IPS-18c (cell line): ENCODE data around the gene GPC5.
"Not testable (repeated sequence)": the region's sequence is repeated elsewhere in the genome, so short reads cannot be mapped to it uniquely, and the experiment has no call there.

Experiments used
- H3K4me3 ChIP-seq: 2 replicates; pipeline ENCODE4 v1.7.0; 2013; ENCODE audit warnings: low read depth, mild to moderate bottlenecking, low read length, moderate library complexity; ENCODE audit not compliant: insufficient read depth
- H3K9me3 ChIP-seq: one replicate; pipeline ENCODE4 v1.6.1; 2013; ENCODE audit warnings: mild to moderate bottlenecking, low read length, moderate library complexity; ENCODE audit not compliant: control insufficient read depth, insufficient read depth

Gene GPC5

GRCh38 chr13:92743992-92744391 lies 1345.6 kb downstream of the GPC5 start:
- H3K9me3 ChIP-seq = no peaks in the 10 kb centered on the region
- no peak overlapping the region for H3K4me3 ChIP-seq

GRCh38 chr13:92745258-92745657 lies 1346.8 kb downstream of the GPC5 start:
- Histone ChIP-seq H3K9me3 (no peaks in the 10 kb centered on the region), H3K4me3 (no peak overlapping the region)

GRCh38 chr13:92752705-92753104 lies 1354.3 kb downstream of the GPC5 start:
- H3K4me3 ChIP-seq, H3K9me3 ChIP-seq: not testable (repeated sequence)

GRCh38 chr13:92761710-92762109 lies 1363.3 kb downstream of the GPC5 start:
- H3K9me3 ChIP-seq = no peaks in the 10 kb centered on the region
- H3K4me3 ChIP-seq = no peak overlapping the region

GRCh38 chr13:92767468-92767867 lies 1369.0 kb downstream of the GPC5 start:
- no peak overlapping the region for H3K4me3 ChIP-seq
- no peaks in the 10 kb centered on the region for H3K9me3 ChIP-seq

GRCh38 chr13:92768602-92769001 lies 1370.2 kb downstream of the GPC5 start:
- no peak overlapping the region for H3K4me3 ChIP-seq
- no peaks in the 10 kb centered on the region for H3K9me3 ChIP-seq

GRCh38 chr13:92769046-92769445 lies 1370.6 kb downstream of the GPC5 start:
- H3K4me3 ChIP-seq = no peak overlapping the region
- no peaks in the 10 kb centered on the region for H3K9me3 ChIP-seq

- Histone ChIP-seq H3K4me3 (no peak overlapping the region), H3K9me3 (no peaks in the 10 kb centered on the region)
These were observed 1377.2 kb downstream of the GPC5 start for GRCh38 chr13:92775658-92776057.

- no peak overlapping the region for H3K4me3 ChIP-seq
- no peaks in the 10 kb centered on the region for H3K9me3 ChIP-seq
These were observed 1383.7 kb downstream of the GPC5 start for GRCh38 chr13:92781965-92782690.

GRCh38 chr13:92802776-92803175 lies 1404.4 kb downstream of the GPC5 start:
- no peak overlapping the region for H3K4me3 ChIP-seq
- H3K9me3 ChIP-seq = no peaks in the 10 kb centered on the region

GRCh38 chr13:92804346-92804745 lies 1405.9 kb downstream of the GPC5 start:
- Histone ChIP-seq H3K4me3 (no peak overlapping the region), H3K9me3 (no peaks in the 10 kb centered on the region)

- H3K4me3 ChIP-seq = no peak overlapping the region
- H3K9me3 ChIP-seq = no peaks in the 10 kb centered on the region
These were observed 1406.5 kb downstream of the GPC5 start for GRCh38 chr13:92804926-92805325.

- no peak overlapping the region for H3K4me3 ChIP-seq
These were observed 1407.3 kb downstream of the GPC5 start for GRCh38 chr13:92805766-92806165.

GRCh38 chr13:92806215-92806614 lies 1407.8 kb downstream of the GPC5 start:
- Histone ChIP-seq H3K4me3 (no peak overlapping the region), H3K9me3 (no peaks in the 10 kb centered on the region)

More at GRCh38 chr13:92805766-92806165, 1407.3 kb downstream of the GPC5 start:
- no peaks in the 10 kb centered on the region for H3K9me3 ChIP-seq

GRCh38 chr13:92807353-92807752 lies 1408.9 kb downstream of the GPC5 start:
- Histone ChIP-seq H3K4me3 (no peak overlapping the region), H3K9me3 (no peaks in the 10 kb centered on the region)

GRCh38 chr13:92807966-92808365 lies 1409.5 kb downstream of the GPC5 start:
- H3K9me3 ChIP-seq = no peaks in the 10 kb centered on the region
- H3K4me3 ChIP-seq = no peak overlapping the region

- Histone ChIP-seq H3K4me3 (no peak overlapping the region), H3K9me3 (no peaks in the 10 kb centered on the region)
These were observed 1422.9 kb downstream of the GPC5 start for GRCh38 chr13:92821324-92821723.

GRCh38 chr13:92823059-92823458 lies 1424.6 kb downstream of the GPC5 start:
- Histone ChIP-seq H3K4me3 (no peak overlapping the region), H3K9me3 (no peaks in the 10 kb centered on the region)
